Endothelial cell (in vitro differentiated cells): ENCODE results near the gene UFC1. TPM values are rescaled to one million over a fixed set of nuclear protein-coding genes. Genes with fewer than 3 reads are reported as not detected.

Source experiments
- DNase-seq: peaks from one replicate; pipeline ENCODE4 v3.0.0; 2021; ENCODE audit warnings: low spot score
- H3K27ac Mint-ChIP-seq: one replicate; pipeline ENCODE4 v1.8.0; 2021; ENCODE audit warnings: mixed read lengths, inconsistent platforms; ENCODE audit not compliant: unreplicated experiment
- H3K27me3 Mint-ChIP-seq: one replicate; pipeline ENCODE4 v1.8.0; 2021; ENCODE audit warnings: mild to moderate bottlenecking, moderate library complexity, mixed read lengths, inconsistent platforms; ENCODE audit not compliant: unreplicated experiment
- H3K36me3 Mint-ChIP-seq: one replicate; pipeline ENCODE4 v1.8.0; 2021; ENCODE audit warnings: mild to moderate bottlenecking, low read depth, mixed read lengths, inconsistent platforms; ENCODE audit not compliant: unreplicated experiment
- H3K4me1 Mint-ChIP-seq: one replicate; pipeline ENCODE4 v1.8.0; 2021; ENCODE audit warnings: mild to moderate bottlenecking, mixed read lengths, inconsistent platforms; ENCODE audit not compliant: unreplicated experiment
- H3K4me3 Mint-ChIP-seq: one replicate; pipeline ENCODE4 v1.8.0; 2021; ENCODE audit warnings: mild to moderate bottlenecking, mixed read lengths, inconsistent platforms; ENCODE audit not compliant: unreplicated experiment
- H3K9me3 Mint-ChIP-seq: one replicate; pipeline ENCODE4 v1.8.0; 2021; ENCODE audit warnings: mixed read lengths, inconsistent platforms; ENCODE audit not compliant: unreplicated experiment
- CTCF ChIP-seq: fragments of 200-600 bp; sonication (generic); IDR thresholded peaks from one replicate; pipeline ENCODE4 v1.5.0; 2021; ENCODE audit warnings: antibody characterized with exemption; ENCODE audit not compliant: unreplicated experiment
- long read RNA-seq: library from polyadenylated mRNA; unstranded; transcript quantifications from one replicate; pipeline ENCODE4 v2.0.0, GENCODE V29; 2020; ENCODE audit not compliant: unreplicated experiment
- total RNA-seq: library from RNA; stranded (reverse); fragmentation: NEBNext Ultra II Directional; extraction: Animal tissue kit (Norgen Biotek cat#: 25700); gene quantifications from one replicate; pipeline ENCODE4 v1.2.1, GENCODE V29; 2021; ENCODE audit not compliant: unreplicated experiment

The UFC1 gene
- 124 TPM for total RNA-seq
- long read RNA-seq, transcript UFC1-206 (5 exons, 617 nt), result minor isoform, 5 of 70 reads
- long read RNA-seq, transcript UFC1-201 (6 exons, 1,114 nt), result major isoform, 57 of 70 reads
- long read RNA-seq, partial matches to known transcripts, result 4 of 70 reads
- long read RNA-seq, other reads (novel, unspliced or antisense), result 4 of 70 reads

GRCh38 chr1:161153682-161154337 lies at the start of gene UFC1:
TSS of gene UFC1 (plus strand) at chr1:161153978. CDS start at chr1:161153998, 20 bp downstream.
- Mint-ChIP-seq H3K9me3 (no peaks in the 10 kb centered on the region), H3K4me3 (peak within 1 kb of the TSS; percentile 99), H3K27ac (peak within 1 kb of the TSS; percentile 100), H3K36me3 (peaks cover 27% of the 10 kb centered on the region), H3K27me3 (peaks cover 16% of the 10 kb centered on the region), H3K4me1 (peaks cover 28% of the 10 kb centered on the region)
- peak; percentile 70 for DNase-seq
- no peak for TF ChIP-seq CTCF

GRCh38 chr1:161106431-161106830 lies 47.3 kb upstream of the UFC1 start:
- DNase-seq, result no peak
- H3K9me3 Mint-ChIP-seq, result no peaks in the 10 kb centered on the region
- H3K36me3 Mint-ChIP-seq, result peaks cover 5% of the 10 kb centered on the region
- H3K4me3 Mint-ChIP-seq, result no peak overlapping the region
- peaks cover under 1% of the 10 kb centered on the region for H3K4me1 Mint-ChIP-seq
- TF ChIP-seq CTCF, result no peak
- no peak overlapping the region for H3K27ac Mint-ChIP-seq
- peaks cover 1% of the 10 kb centered on the region for H3K27me3 Mint-ChIP-seq

- Mint-ChIP-seq H3K27ac (no peak overlapping the region), H3K36me3 (no peaks in the 10 kb centered on the region), H3K4me3 (no peak overlapping the region), H3K9me3 (no peaks in the 10 kb centered on the region), H3K27me3 (peaks cover 1% of the 10 kb centered on the region), H3K4me1 (peaks cover 20% of the 10 kb centered on the region)
- DNase-seq, result no peak
- no peak for TF ChIP-seq CTCF
Measured at GRCh38 chr1:161111117-161111516, 42.7 kb upstream of the UFC1 start.

GRCh38 chr1:161111527-161111926 lies 42.3 kb upstream of the UFC1 start:
- Mint-ChIP-seq H3K4me3 (no peak overlapping the region), H3K9me3 (no peaks in the 10 kb centered on the region), H3K27ac (no peak overlapping the region), H3K27me3 (peaks cover 3% of the 10 kb centered on the region), H3K36me3 (no peaks in the 10 kb centered on the region), H3K4me1 (peaks cover 23% of the 10 kb centered on the region)
- TF ChIP-seq CTCF, result no peak
- DNase-seq, result no peak

- Mint-ChIP-seq H3K36me3 (no peaks in the 10 kb centered on the region), H3K27ac (peak overlapping the region; percentile 4), H3K4me1 (peaks cover 34% of the 10 kb centered on the region), H3K9me3 (no peaks in the 10 kb centered on the region), H3K27me3 (peaks cover 6% of the 10 kb centered on the region), H3K4me3 (no peak overlapping the region)
- TF ChIP-seq CTCF, result no peak
- no peak for DNase-seq
Measured at GRCh38 chr1:161113915-161114314, 39.9 kb upstream of the UFC1 start.
